ENCODE measurements around the gene YEATS2. TPM values are rescaled to one million over a fixed set of nuclear protein-coding genes. Genes with fewer than 3 reads are reported as not detected.
"Not testable (repeated sequence)": the region's sequence is repeated elsewhere in the genome, so short reads cannot be mapped to it uniquely, and the experiment has no call there.

YEATS2 gene
- total RNA-seq, 4 donors from 2014 or later = 14.0 to 24.1 (median 16.3) TPM

DNA sequence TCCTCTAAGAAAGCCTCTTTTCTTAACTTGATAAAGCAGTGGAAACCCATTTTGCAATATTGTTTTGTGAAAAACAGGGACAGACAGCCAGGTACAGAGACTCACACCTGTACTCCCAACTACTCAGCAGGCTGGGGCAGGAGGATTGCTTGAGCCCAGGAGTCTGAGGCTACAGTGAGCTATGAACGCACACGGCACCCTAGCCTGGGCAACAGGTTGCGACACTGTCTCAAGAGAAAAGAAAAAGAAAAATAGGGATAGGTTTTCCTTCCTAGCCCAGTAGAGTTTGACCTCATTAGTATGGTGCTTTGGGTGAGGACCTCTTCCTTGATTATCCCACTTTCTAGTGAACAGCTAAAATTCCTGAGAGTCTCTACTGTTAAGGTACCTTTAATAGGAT, 17.5 kb upstream of the YEATS2 start:
- 89 to 91% methylated on average over 3 of the region's 3 CpGs for WGBS, 2 donors
- TF ChIP-seq, protein P1, sequence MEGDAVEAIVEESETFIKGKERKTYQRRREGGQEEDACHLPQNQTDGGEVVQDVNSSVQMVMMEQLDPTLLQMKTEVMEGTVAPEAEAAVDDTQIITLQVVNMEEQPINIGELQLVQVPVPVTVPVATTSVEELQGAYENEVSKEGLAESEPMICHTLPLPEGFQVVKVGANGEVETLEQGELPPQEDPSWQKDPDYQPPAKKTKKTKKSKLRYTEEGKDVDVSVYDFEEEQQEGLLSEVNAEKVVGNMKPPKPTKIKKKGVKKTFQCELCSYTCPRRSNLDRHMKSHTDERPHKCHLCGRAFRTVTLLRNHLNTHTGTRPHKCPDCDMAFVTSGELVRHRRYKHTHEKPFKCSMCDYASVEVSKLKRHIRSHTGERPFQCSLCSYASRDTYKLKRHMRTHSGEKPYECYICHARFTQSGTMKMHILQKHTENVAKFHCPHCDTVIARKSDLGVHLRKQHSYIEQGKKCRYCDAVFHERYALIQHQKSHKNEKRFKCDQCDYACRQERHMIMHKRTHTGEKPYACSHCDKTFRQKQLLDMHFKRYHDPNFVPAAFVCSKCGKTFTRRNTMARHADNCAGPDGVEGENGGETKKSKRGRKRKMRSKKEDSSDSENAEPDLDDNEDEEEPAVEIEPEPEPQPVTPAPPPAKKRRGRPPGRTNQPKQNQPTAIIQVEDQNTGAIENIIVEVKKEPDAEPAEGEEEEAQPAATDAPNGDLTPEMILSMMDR (IDR thresholded peaks at IDR 0.05) = no peak
- intact Hi-C loops (cut with DNase I; ENCODE audit: low total_unique reads) = no loop called here
- H3K4me3 ChIP-seq (ENCODE audit: low read depth, poor library complexity, severe bottlenecking) = no peak overlapping the region
- DNase-seq (ENCODE audit: low spot score in 2 of 2) = no peak

DNA sequence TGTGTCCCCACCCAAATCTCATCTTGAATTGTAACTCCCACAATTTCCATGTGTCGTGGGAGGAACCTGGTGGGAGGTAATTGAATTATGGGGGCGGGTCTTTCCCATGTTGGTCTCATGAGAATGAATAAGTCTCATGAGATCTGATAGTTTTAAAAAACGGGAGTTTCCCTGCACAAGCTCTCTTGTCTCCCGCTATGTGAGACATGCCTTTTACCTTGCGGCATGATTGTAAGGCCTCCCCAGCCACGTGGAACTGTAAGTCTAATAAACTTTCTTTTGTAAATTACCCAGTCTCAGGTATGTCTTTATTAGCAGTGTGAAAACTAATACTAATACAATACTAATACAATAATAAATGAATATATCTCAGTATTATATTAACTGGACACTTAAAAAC, 9.9 kb upstream of the YEATS2 start:
- intact Hi-C loops (cut with DNase I; ENCODE audit: low total_unique reads) = no loop called here
- WGBS, 2 donors = 85 to 89% methylated on average over 6 of the region's 6 CpGs
- no peak for TF ChIP-seq POLR2A (IDR thresholded peaks at IDR 0.05)
- no peak for DNase-seq (ENCODE audit: low spot score in 2 of 2)
- no peak overlapping the region for H3K4me3 ChIP-seq (ENCODE audit: low read depth, poor library complexity, severe bottlenecking)

DNA sequence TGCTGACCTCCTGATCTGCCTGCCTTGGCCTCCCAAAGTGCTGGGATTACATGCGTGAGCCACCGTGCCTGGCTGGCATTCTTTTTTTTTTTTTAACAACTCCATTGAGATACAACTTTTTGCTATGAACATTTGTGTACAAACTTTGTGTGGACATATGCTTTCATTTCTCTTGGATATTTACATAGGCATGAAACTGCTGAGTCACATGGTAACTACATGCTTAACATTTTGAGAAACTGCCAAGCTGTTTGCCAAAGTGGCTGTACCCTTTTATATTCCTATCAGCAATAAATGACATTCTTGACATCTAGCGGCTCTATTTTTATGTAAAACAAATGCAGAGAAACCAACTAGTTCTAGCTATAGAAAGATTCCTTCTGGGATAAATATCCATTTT, 8.7 kb upstream of the YEATS2 start:
- intact Hi-C loops (cut with DNase I; ENCODE audit: low total_unique reads) = no loop called here
- H3K4me3 ChIP-seq (ENCODE audit: low read depth, poor library complexity, severe bottlenecking) = no peak overlapping the region
- DNase-seq (ENCODE audit: low spot score in 2 of 2) = no peak
- WGBS, 2 donors = 57 to 66% methylated on average over 3 of the region's 3 CpGs
- TF ChIP-seq, protein P1 (IDR thresholded peaks at IDR 0.05) = no peak
- no peak for TF ChIP-seq POLR2A (IDR thresholded peaks at IDR 0.05)

DNA sequence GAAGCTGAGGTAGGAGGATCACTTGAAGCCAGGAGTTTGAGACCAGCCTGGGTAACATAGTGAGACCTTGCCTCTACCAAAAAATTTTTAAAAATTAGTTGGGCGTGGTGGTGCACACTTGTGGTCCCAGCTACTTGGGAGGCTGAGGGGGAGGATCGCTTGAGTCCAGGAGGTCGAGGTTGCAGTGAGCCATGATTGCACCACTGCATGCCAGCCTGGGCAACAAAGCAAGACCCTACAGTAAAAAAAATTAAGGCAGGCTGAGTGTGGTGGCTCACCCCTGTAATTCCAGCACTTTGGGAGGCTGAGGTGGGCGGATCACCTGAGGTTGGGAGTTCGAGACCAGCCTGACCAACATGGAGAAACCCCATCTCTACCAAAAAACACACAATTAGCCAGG, 8.0 kb upstream of the YEATS2 start:
- intact Hi-C loops (cut with DNase I; ENCODE audit: low total_unique reads) = not testable (repeated sequence)

DNA sequence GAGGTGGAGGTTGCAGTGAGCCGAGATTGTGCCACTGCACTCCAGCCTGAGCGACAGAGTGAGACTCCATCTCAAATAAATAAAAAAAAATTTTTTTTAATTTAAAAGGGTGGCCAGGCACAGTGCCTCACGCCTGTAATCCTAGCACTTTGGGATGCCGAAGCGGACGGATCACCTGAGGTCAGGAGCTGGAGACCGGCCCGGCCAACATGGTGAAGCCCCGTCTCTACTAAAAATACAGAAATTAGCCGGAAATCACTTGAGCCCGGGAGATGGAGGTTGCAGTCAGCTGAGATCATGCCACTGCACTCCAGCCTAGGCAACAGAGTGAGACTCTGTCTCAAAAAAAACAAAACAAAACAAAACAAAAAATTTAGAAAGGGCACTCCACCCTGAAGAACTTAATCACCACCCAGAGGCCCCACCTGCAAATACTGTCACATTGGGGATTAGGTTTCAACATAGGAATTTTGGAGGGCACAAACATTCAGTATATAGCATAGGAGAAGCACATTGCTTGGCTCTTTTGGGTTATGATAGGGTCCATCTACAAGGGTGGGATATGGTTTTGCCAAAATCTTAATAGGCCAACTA, 7.1 kb upstream of the YEATS2 start:
- no peak for DNase-seq (ENCODE audit: low spot score in 2 of 2)
- TF ChIP-seq POLR2A (IDR thresholded peaks at IDR 0.05) = no peak
- TF ChIP-seq, protein P1 (IDR thresholded peaks at IDR 0.05) = no peak
- intact Hi-C loops (cut with DNase I; ENCODE audit: low total_unique reads) = no loop called here
- H3K4me3 ChIP-seq (ENCODE audit: low read depth, poor library complexity, severe bottlenecking) = no peak overlapping the region
- WGBS, 2 donors = 93 to 94% methylated on average over 11 of the region's 11 CpGs

More for the DNA sequence above, 8.0 kb upstream of the YEATS2 start:
- not testable (repeated sequence) for H3K4me3 ChIP-seq (ENCODE audit: low read depth, poor library complexity, severe bottlenecking); DNase-seq (ENCODE audit: low spot score in 2 of 2)
- WGBS, 2 donors = 92 to 99% methylated on average over 5 of the region's 5 CpGs

DNA sequence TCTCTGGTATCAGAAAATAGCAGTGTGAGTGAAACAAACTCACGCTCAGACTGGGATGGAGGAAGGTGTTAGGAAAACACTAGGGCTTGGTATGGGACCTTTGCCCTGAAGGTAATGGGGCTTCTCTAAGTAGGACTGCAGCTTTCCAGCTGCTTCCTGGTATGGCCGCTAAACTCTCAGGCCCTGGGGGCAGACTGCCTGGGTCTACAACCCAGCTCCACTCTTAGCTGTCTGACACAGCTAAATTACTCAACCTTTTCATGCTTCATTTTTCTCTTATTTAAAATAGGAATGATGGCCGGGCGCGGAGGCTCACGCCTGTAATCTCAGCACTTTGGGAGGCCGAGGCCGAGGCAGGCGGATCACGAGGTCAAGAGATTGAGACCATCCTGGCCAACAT, 5.2 kb upstream of the YEATS2 start:
- H3K4me3 ChIP-seq (ENCODE audit: low read depth, poor library complexity, severe bottlenecking) = no peak overlapping the region
- WGBS, 2 donors = 96% methylated on average over 10 of the region's 10 CpGs
- intact Hi-C loops (cut with DNase I; ENCODE audit: low total_unique reads) = no loop called here
- TF ChIP-seq, protein P1 (IDR thresholded peaks at IDR 0.05) = no peak
- TF ChIP-seq POLR2A (IDR thresholded peaks at IDR 0.05) = no peak
- no peak for DNase-seq (ENCODE audit: low spot score in 2 of 2)

All from lower leg skin (tissue), 4 donors.